Bone marrow (tissue), 2 donors: ENCODE results near the gene FGF12.

Source experiments
- DNase-seq, 2 donors: peaks; one replicate each; lab custom pipeline; 2025; lab: John Stamatoyannopoulos, UW

FGF12 gene

GRCh38 chr3:192121923-192122322, 605.4 kb downstream of the FGF12 start:
- no peak for DNase-seq

- no peak for DNase-seq
Measured at GRCh38 chr3:192108820-192109219, 618.5 kb downstream of the FGF12 start.

GRCh38 chr3:192106543-192106942, 620.8 kb downstream of the FGF12 start:
- DNase-seq, result no peak

- no peak for DNase-seq
Measured at GRCh38 chr3:192092388-192093005, 634.8 kb downstream of the FGF12 start.

GRCh38 chr3:192091831-192092230, 635.5 kb downstream of the FGF12 start:
- no peak for DNase-seq

- DNase-seq, result no peak
Measured at GRCh38 chr3:192090586-192090985, 636.8 kb downstream of the FGF12 start.
